Measurements from ENCODE around the gene PTPN1.
"Not testable (repeated sequence)": the region's sequence is repeated elsewhere in the genome, so short reads cannot be mapped to it uniquely, and the experiment has no call there.

Gene PTPN1

GRCh38 chr20:50565383-50565782 is 55.2 kb downstream of the PTPN1 start:
- H3K4me3 ChIP-seq (ENCODE audit: low read depth, low read length) = no peak overlapping the region
- no peak for DNase-seq (ENCODE audit: low read depth)
- no peak for TF ChIP-seq CTCF (IDR thresholded peaks at IDR 0.05; ENCODE audit: low read depth, low read length, missing control alignments)
- in situ Hi-C loops (cut with HindIII; ENCODE audit: low sequenced_read_pairs) = no loop called here

- in situ Hi-C loops (cut with HindIII; ENCODE audit: low sequenced_read_pairs) = no loop called here
- no peak for DNase-seq (ENCODE audit: low read depth)
- no peak overlapping the region for H3K4me3 ChIP-seq (ENCODE audit: low read depth, low read length)
- TF ChIP-seq CTCF (IDR thresholded peaks at IDR 0.05; ENCODE audit: low read depth, low read length, missing control alignments) = no peak
Observed at GRCh38 chr20:50565871-50566270, 55.7 kb downstream of the PTPN1 start.

GRCh38 chr20:50567860-50568548 is 57.8 kb downstream of the PTPN1 start:
- in situ Hi-C loops (cut with HindIII; ENCODE audit: low sequenced_read_pairs) = no loop called here
- no peak for TF ChIP-seq CTCF (IDR thresholded peaks at IDR 0.05; ENCODE audit: low read depth, low read length, missing control alignments)
- no peak for DNase-seq (ENCODE audit: low read depth)
- no peak overlapping the region for H3K4me3 ChIP-seq (ENCODE audit: low read depth, low read length)

GRCh38 chr20:50568549-50568942 is 58.4 kb downstream of the PTPN1 start:
- DNase-seq (ENCODE audit: low read depth) = no peak
- no peak overlapping the region for H3K4me3 ChIP-seq (ENCODE audit: low read depth, low read length)
- in situ Hi-C loops (cut with HindIII; ENCODE audit: low sequenced_read_pairs) = no loop called here
- no peak for TF ChIP-seq CTCF (IDR thresholded peaks at IDR 0.05; ENCODE audit: low read depth, low read length, missing control alignments)

- in situ Hi-C loops (cut with HindIII; ENCODE audit: low sequenced_read_pairs); H3K4me3 ChIP-seq (ENCODE audit: low read depth, low read length); DNase-seq (ENCODE audit: low read depth): not testable (repeated sequence)
Observed at GRCh38 chr20:50569487-50569863, 59.3 kb downstream of the PTPN1 start.

- in situ Hi-C loops (cut with HindIII; ENCODE audit: low sequenced_read_pairs) = no loop called here
- no peak overlapping the region for H3K4me3 ChIP-seq (ENCODE audit: low read depth, low read length)
Observed at GRCh38 chr20:50569864-50570836, 60.0 kb downstream of the PTPN1 start.

More at GRCh38 chr20:50569864-50570836, 60.0 kb downstream of the PTPN1 start:
- DNase-seq (ENCODE audit: low read depth) = no peak
- TF ChIP-seq CTCF (IDR thresholded peaks at IDR 0.05; ENCODE audit: low read depth, low read length, missing control alignments) = peak; percentile 65

Measured in astrocyte of the cerebellum (primary cell).